IMR-90 (cell line): Measurements from ENCODE around the gene HOXD8. TPM values are rescaled to one million over a fixed set of nuclear protein-coding genes. Genes with fewer than 3 reads are reported as not detected.

Source experiments
- ATAC-seq: fragments of 200-7000 bp; cut with Tn5 transposase; 2 replicates; pipeline ENCODE4 v1.9.1; 2020; ENCODE audit warnings: low read depth, mild to moderate bottlenecking, moderate library complexity
- BruUV-seq: library from RNA; stranded (reverse); fragments of 400-500 nt; replicated peaks from 2 replicates; lab custom pipeline; 2021; lab: Mats Ljungman, UMichigan
- CTCF ChIA-PET: fragments of 300-600 bp; formaldehyde crosslinking; extraction: SDS; loops from one replicate; lab custom pipeline; 2021; ENCODE audit warnings: antibody characterized with exemption; lab: Yijun Ruan, JAX
- POLR2A ChIA-PET: fragments of 300-600 bp; sonication (Branson Sonifier 250); formaldehyde crosslinking; loops from one replicate; lab custom pipeline; 2022; ENCODE audit warnings: antibody characterized with exemption; ENCODE audit not compliant: unreplicated experiment; lab: Charles Lee
- DNase-seq: peaks from one replicate; pipeline ENCODE4 v3.0.0; 2013
- H2AFZ ChIP-seq: replicated peaks from 2 replicates; pipeline ENCODE3; 2013; ENCODE audit warnings: low read length, mild to moderate bottlenecking; ENCODE audit not compliant: poor library complexity
- H2AK5ac ChIP-seq: 2 replicates; pipeline ENCODE4 v1.6.1; 2013; ENCODE audit warnings: low read depth, low read length, inconsistent platforms
- H2AK9ac ChIP-seq: replicated peaks from 2 replicates; pipeline ENCODE3; 2013; ENCODE audit warnings: mild to moderate bottlenecking, low read depth, low read length, moderate library complexity; ENCODE audit not compliant: poor library complexity
- H2BK120ac ChIP-seq: 2 replicates; pipeline ENCODE4 v1.6.1; 2013; ENCODE audit warnings: low read depth, low read length, inconsistent platforms
- H2BK15ac ChIP-seq: 3 replicates; pipeline ENCODE4 v1.6.1; 2013; ENCODE audit warnings: low read depth, low read length, inconsistent platforms
- H2BK20ac ChIP-seq: 2 replicates; pipeline ENCODE4 v1.6.1; 2013; ENCODE audit warnings: low read depth, mild to moderate bottlenecking, inconsistent platforms, low read length, moderate library complexity
- H2BK5ac ChIP-seq: 2 replicates; pipeline ENCODE4 v1.6.1; 2013; ENCODE audit warnings: mild to moderate bottlenecking, low read depth, low read length, inconsistent platforms; ENCODE audit not compliant: poor library complexity, severe bottlenecking
- H3K14ac ChIP-seq: replicated peaks from 2 replicates; pipeline ENCODE4 v1.6.1; 2013; ENCODE audit warnings: low read depth, low read length, inconsistent platforms
- H3K18ac ChIP-seq: 2 replicates; pipeline ENCODE4 v1.6.1; 2013; ENCODE audit warnings: low read depth, low read length, control low read depth
- H3K23ac ChIP-seq: 2 replicates; pipeline ENCODE4 v1.6.1; 2013; ENCODE audit warnings: low read depth, low read length, inconsistent platforms
- H3K27ac ChIP-seq: 2 replicates; pipeline ENCODE4 v1.5.1; 2013; ENCODE audit warnings: mild to moderate bottlenecking, control low read depth, low read length; ENCODE audit not compliant: insufficient read depth
- H3K27me3 ChIP-seq: 2 replicates; pipeline ENCODE4 v1.6.1; 2013; ENCODE audit warnings: low read length; ENCODE audit not compliant: control insufficient read depth, insufficient read depth
- H3K36me3 ChIP-seq: 2 replicates; pipeline ENCODE4 v1.6.1; 2013; ENCODE audit warnings: low read length, mixed read lengths; ENCODE audit not compliant: control insufficient read depth, insufficient read depth
- H3K4ac ChIP-seq: 2 replicates; pipeline ENCODE4 v1.6.1; 2013; ENCODE audit warnings: low read depth, low read length, inconsistent platforms
- H3K4me1 ChIP-seq: 2 replicates; pipeline ENCODE4 v1.6.1; 2013; ENCODE audit warnings: low read length, mixed read lengths; ENCODE audit not compliant: control insufficient read depth, insufficient read depth
- H3K4me2 ChIP-seq: 2 replicates; pipeline ENCODE4 v1.6.1; 2013; ENCODE audit warnings: low read depth, mild to moderate bottlenecking, control low read depth, low read length, moderate library complexity
- H3K4me3 ChIP-seq: 2 replicates; pipeline ENCODE4 v1.5.1; 2013; ENCODE audit warnings: low read depth, mild to moderate bottlenecking, control low read depth, low read length, moderate library complexity; ENCODE audit not compliant: insufficient read depth
- H3K56ac ChIP-seq: 2 replicates; pipeline ENCODE4 v1.6.1; 2013; ENCODE audit warnings: low read length, inconsistent platforms; ENCODE audit not compliant: insufficient read depth; ENCODE audit errors: extremely low read depth
- H3K79me1 ChIP-seq, 2 experiments: 2 replicates each; pipeline ENCODE4 v1.6.1; 2013; ENCODE audit warnings: low read length in 2 of 2, inconsistent platforms in 1 of 2, low read depth in 1 of 2
- H3K9ac ChIP-seq: 2 replicates; pipeline ENCODE4 v1.6.1; 2013; ENCODE audit warnings: low read depth, low read length, control low read depth
- H3K9me1 ChIP-seq: 2 replicates; pipeline ENCODE4 v1.6.1; 2013; ENCODE audit warnings: low read length, inconsistent platforms; ENCODE audit not compliant: insufficient read depth
- H3K9me3 ChIP-seq: 2 replicates; pipeline ENCODE4 v1.6.1; 2013; ENCODE audit warnings: low read length; ENCODE audit not compliant: control insufficient read depth, insufficient read depth
- H4K20me1 ChIP-seq: 2 replicates; pipeline ENCODE4 v1.6.1; 2013; ENCODE audit warnings: low read length, inconsistent platforms; ENCODE audit not compliant: insufficient read depth
- H4K5ac ChIP-seq: 2 replicates; pipeline ENCODE4 v1.6.1; 2013; ENCODE audit warnings: mild to moderate bottlenecking, low read depth, low read length, control low read depth
- H4K8ac ChIP-seq, 2 experiments: 2 replicates each; pipeline ENCODE4 v1.6.1; 2013; ENCODE audit warnings: low read depth in 2 of 2, low read length in 2 of 2, control low read depth in 1 of 2, inconsistent platforms in 1 of 2
- H4K91ac ChIP-seq: 2 replicates; pipeline ENCODE4 v1.6.1; 2013; ENCODE audit warnings: low read depth, low read length, inconsistent platforms; ENCODE audit not compliant: insufficient read depth
- BHLHE40 ChIP-seq: fragments of 150-350 bp; IDR thresholded peaks from 2 replicates; pipeline ENCODE4 v1.6.1; 2016; ENCODE audit warnings: mild to moderate bottlenecking, low read depth, low read length
- CEBPB ChIP-seq: IDR thresholded peaks from 2 replicates; pipeline ENCODE4 v1.6.1; 2012; ENCODE audit warnings: low read depth, low read length, improper control_type of control experiment
- CHD1 ChIP-seq: IDR thresholded peaks from 2 replicates; pipeline ENCODE4 v1.6.1; 2012; ENCODE audit warnings: low read depth, low read length, improper control_type of control experiment
- ELK1 ChIP-seq: fragments of 150-350 bp; IDR thresholded peaks from 2 replicates; pipeline ENCODE4 v1.6.1; 2016; ENCODE audit warnings: low read depth, mild to moderate bottlenecking, low read length, moderate library complexity, borderline replicate concordance
- FOS ChIP-seq: fragments of 150-350 bp; IDR thresholded peaks from 2 replicates; pipeline ENCODE4 v1.6.1; 2016; ENCODE audit warnings: low read depth, low read length
- MAFK ChIP-seq: IDR thresholded peaks from 2 replicates; pipeline ENCODE4 v1.6.1; 2012; ENCODE audit warnings: low read depth, low read length, improper control_type of control experiment
- MAZ ChIP-seq: IDR thresholded peaks from 2 replicates; pipeline ENCODE4 v1.6.1; 2012; ENCODE audit warnings: low read depth, mild to moderate bottlenecking, low read length, improper control_type of control experiment, moderate library complexity, borderline replicate concordance
- MXI1 ChIP-seq: IDR thresholded peaks from 2 replicates; pipeline ENCODE4 v1.6.1; 2012; ENCODE audit warnings: low read depth, mild to moderate bottlenecking, low read length, moderate library complexity, borderline replicate concordance
- NFE2L2 ChIP-seq: fragments of 150-350 bp; IDR thresholded peaks from 2 replicates; pipeline ENCODE4 v1.6.1; 2016; ENCODE audit warnings: low read depth, mild to moderate bottlenecking, low read length
- POLR2A ChIP-seq: IDR thresholded peaks from 2 replicates; pipeline ENCODE4 v1.6.1; 2012; ENCODE audit warnings: mild to moderate bottlenecking, low read depth, low read length
- RAD21 ChIP-seq: IDR thresholded peaks from 2 replicates; pipeline ENCODE4 v1.6.1; 2012; ENCODE audit warnings: low read length, improper control_type of control experiment
- RCOR1 ChIP-seq: IDR thresholded peaks from 2 replicates; pipeline ENCODE4 v1.6.1; 2012; ENCODE audit warnings: mild to moderate bottlenecking, low read length, improper control_type of control experiment; ENCODE audit not compliant: insufficient replicate concordance
- RFX5 ChIP-seq: IDR thresholded peaks from 2 replicates; pipeline ENCODE4 v1.8.0; 2012; ENCODE audit warnings: low read depth, mild to moderate bottlenecking, low read length, moderate library complexity
- SMC3 ChIP-seq: fragments of 150-350 bp; IDR thresholded peaks from 2 replicates; pipeline ENCODE4 v1.6.1; 2016; ENCODE audit warnings: low read depth, mild to moderate bottlenecking, antibody characterized with exemption, low read length, moderate library complexity
- USF2 ChIP-seq: fragments of 150-350 bp; IDR thresholded peaks from 2 replicates; pipeline ENCODE4 v1.6.1; 2017; ENCODE audit warnings: mild to moderate bottlenecking, antibody characterized with exemption, low read length, low read depth
- WGBS, 2 experiments: methylation state at CpG; one replicate each; pipeline versions ENCODE4 v1.1.5 to v1.1.7; 2013; ENCODE audit warnings: missing lambda C conversion rate in 2 of 2; ENCODE audit not compliant: insufficient read length in 1 of 2; ENCODE audit errors: extremely low coverage in 2 of 2; 5-methylcytosine and 5-hydroxymethylcytosine counted together
- dilution Hi-C: fragments of 300-500 bp; cut with HindIII; formaldehyde crosslinking; loops from one replicate; pipeline ENCODE4 v1.14.3; 2018; ENCODE audit warnings: low sequenced_read_pairs; ENCODE audit not compliant: unreplicated experiment
- in situ Hi-C: fragments of 300-500 bp; cut with MboI; formaldehyde crosslinking; loops from 3 replicates; pipeline ENCODE4 v1.14.3; 2019; ENCODE audit warnings: low sequenced_read_pairs, inconsistent platforms, mixed read lengths
- intact Hi-C: fragments of 100-400 bp; cut with micrococcal nuclease; formaldehyde crosslinking; loops from 2 replicates; pipeline ENCODE4 v1.10.0; 2022
- polyA plus RNA-seq, 3 experiments: library from polyadenylated mRNA; depleted of rRNA; stranded (reverse); fragments of >200 nt; gene quantifications; 2 replicates each; pipeline ENCODE4 v1.2.3, GENCODE V29; 2012; ENCODE audit warnings: low replicate concordance in 1 of 3
- total RNA-seq: library from RNA; depleted of rRNA; stranded (reverse); fragments of >200 nt; gene quantifications from 2 replicates; pipeline ENCODE4 v1.2.3, GENCODE V29; 2012
- TF ChIP-seq, protein P1 (sequence below): conservative IDR thresholded peaks from 2 replicates; pipeline ENCODE4 v1.5.1; 2012; ENCODE audit warnings: mild to moderate bottlenecking, low read depth, low read length, improper control_type of control experiment

HOXD8 gene
- total and polyA plus RNA-seq, 2 of the 4 experiments (the other 2 are of a cell fraction) = not detected

DNA sequence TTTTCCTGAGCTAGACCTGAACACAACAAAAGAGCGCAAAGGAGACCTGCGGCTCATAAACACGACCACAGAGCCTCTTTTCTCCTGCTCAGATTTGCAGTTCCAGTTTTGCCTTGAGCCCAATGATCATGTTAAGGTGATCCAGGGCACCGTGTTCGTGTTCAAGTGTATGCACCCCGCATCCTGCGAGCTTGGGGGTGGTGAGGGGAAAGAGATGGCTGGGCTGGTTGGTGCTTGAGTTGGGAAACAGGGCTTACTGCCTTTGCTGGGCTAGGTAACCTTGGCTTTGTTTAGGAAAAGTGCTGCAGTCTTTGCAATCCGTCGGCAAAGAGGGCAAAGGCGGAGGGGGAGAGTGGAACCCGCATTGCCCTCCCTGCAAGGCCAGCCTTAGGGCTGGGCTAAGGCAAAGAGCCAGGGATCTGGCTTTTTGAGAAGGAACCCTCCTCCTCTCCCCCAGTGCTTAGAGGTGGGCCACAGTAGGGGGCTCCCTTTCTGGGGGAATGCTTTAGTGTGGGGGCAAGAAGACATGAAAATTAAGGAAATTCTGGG, 11.6 kb upstream of the HOXD8 start:
- Histone ChIP-seq H3K36me3 (no peaks in the 10 kb centered on the region), H3K4me3 (no peak overlapping the region), H3K23ac (no peak overlapping the region), H2BK5ac (no peak overlapping the region), H3K18ac (no peak overlapping the region), H4K20me1 (no peaks in the 10 kb centered on the region), H3K9me3 (peaks cover 15% of the 10 kb centered on the region), H3K27me3 (peaks cover 94% of the 10 kb centered on the region), H3K56ac (no peak overlapping the region), H3K4ac (no peak overlapping the region), H2AK5ac (no peak overlapping the region), H4K91ac (no peak overlapping the region), H3K79me1 (no peaks in the 10 kb centered on the region), H2AK9ac (no peak overlapping the region), H3K9ac (no peak overlapping the region), H3K4me1 (no peaks in the 10 kb centered on the region), H4K8ac (no peak overlapping the region), H3K14ac (no peak overlapping the region), H2AFZ (peak overlapping the region; percentile 37), H2BK120ac (no peak overlapping the region), H4K5ac (no peak overlapping the region), H2BK15ac (no peak overlapping the region), H3K27ac (no peak overlapping the region), H3K4me2 (no peak overlapping the region), H2BK20ac (no peak overlapping the region), H3K9me1 (no peaks in the 10 kb centered on the region)
- ChIA-PET POLR2A (no interaction called here), CTCF (no interaction called here)
- no peak for ATAC-seq
- intact Hi-C loops = no loop called here
- in situ Hi-C loops = no loop called here
- 10% methylated on average over 4 of the region's 11 CpGs; no CpG with 5 or more reads in 1 of the 2 experiments for WGBS, 2 experiments
- DNase-seq = no peak
- TF ChIP-seq ELK1 (no peak), MAZ (no peak), RCOR1 (no peak), CHD1 (no peak), NFE2L2 (no peak), FOS (no peak), POLR2A (no peak), RFX5 (no peak), MAFK (no peak), RAD21 (no peak), SMC3 (no peak), USF2 (no peak), CEBPB (no peak), BHLHE40 (no peak), MXI1 (no peak)
- TF ChIP-seq, protein P1, sequence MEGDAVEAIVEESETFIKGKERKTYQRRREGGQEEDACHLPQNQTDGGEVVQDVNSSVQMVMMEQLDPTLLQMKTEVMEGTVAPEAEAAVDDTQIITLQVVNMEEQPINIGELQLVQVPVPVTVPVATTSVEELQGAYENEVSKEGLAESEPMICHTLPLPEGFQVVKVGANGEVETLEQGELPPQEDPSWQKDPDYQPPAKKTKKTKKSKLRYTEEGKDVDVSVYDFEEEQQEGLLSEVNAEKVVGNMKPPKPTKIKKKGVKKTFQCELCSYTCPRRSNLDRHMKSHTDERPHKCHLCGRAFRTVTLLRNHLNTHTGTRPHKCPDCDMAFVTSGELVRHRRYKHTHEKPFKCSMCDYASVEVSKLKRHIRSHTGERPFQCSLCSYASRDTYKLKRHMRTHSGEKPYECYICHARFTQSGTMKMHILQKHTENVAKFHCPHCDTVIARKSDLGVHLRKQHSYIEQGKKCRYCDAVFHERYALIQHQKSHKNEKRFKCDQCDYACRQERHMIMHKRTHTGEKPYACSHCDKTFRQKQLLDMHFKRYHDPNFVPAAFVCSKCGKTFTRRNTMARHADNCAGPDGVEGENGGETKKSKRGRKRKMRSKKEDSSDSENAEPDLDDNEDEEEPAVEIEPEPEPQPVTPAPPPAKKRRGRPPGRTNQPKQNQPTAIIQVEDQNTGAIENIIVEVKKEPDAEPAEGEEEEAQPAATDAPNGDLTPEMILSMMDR = no peak
- no TSS peak for BruUV-seq
- dilution Hi-C loops = no loop called here
